WTC11 (cell line): ENCODE results near the gene KHSRP. TPM values are rescaled to one million over a fixed set of nuclear protein-coding genes. Genes with fewer than 3 reads are reported as not detected.

ENCODE experiments used
- ATAC-seq: fragments of 200-7000 bp; cut with Tn5 transposase; 2 replicates; pipeline ENCODE4 v1.10.0; 2021; ENCODE audit warnings: mild to moderate bottlenecking, moderate library complexity
- CTCF ChIA-PET: fragments of 300-600 bp; sonication (Branson Sonifier 250); formaldehyde crosslinking; loops from one replicate; lab custom pipeline; 2021; ENCODE audit warnings: antibody characterized with exemption; lab: Charles Lee
- POLR2A ChIA-PET: fragments of 350-600 bp; sonication (Branson Sonifier 250); formaldehyde crosslinking; loops from one replicate; lab custom pipeline; 2021; ENCODE audit warnings: antibody characterized with exemption; lab: Charles Lee
- DNase-seq: peaks from one replicate; pipeline ENCODE4 v3.0.0; 2021; ENCODE audit warnings: low spot score
- H3K27ac Mint-ChIP-seq: 2 replicates; pipeline ENCODE4 v1.8.0; 2021; ENCODE audit warnings: mixed read lengths
- H3K27me3 Mint-ChIP-seq: 2 replicates; pipeline ENCODE4 v1.8.0; 2021; ENCODE audit warnings: low read depth, mild to moderate bottlenecking, moderate library complexity, mixed read lengths
- H3K36me3 Mint-ChIP-seq: 2 replicates; pipeline ENCODE4 v1.8.0; 2021; ENCODE audit warnings: mixed read lengths
- H3K4me1 Mint-ChIP-seq: 2 replicates; pipeline ENCODE4 v1.8.0; 2022; ENCODE audit warnings: mixed read lengths
- H3K4me3 Mint-ChIP-seq: 2 replicates; pipeline ENCODE4 v1.8.0; 2021; ENCODE audit warnings: mild to moderate bottlenecking, moderate library complexity, mixed read lengths
- H3K9me3 Mint-ChIP-seq: 2 replicates; pipeline ENCODE4 v1.8.0; 2021; ENCODE audit warnings: mixed read lengths
- ATF1 ChIP-seq: sonication (generic); formaldehyde crosslinking; IDR thresholded peaks from 2 replicates; pipeline ENCODE4 v1.8.1; 2023; ENCODE audit warnings: mild to moderate bottlenecking, moderate library complexity, missing genetic modification reagents
- ATF6 ChIP-seq: sonication (generic); formaldehyde crosslinking; IDR thresholded peaks from 2 replicates; pipeline ENCODE4 v1.8.1; 2023; ENCODE audit warnings: mild to moderate bottlenecking, missing genetic modification reagents
- CREB1 ChIP-seq: sonication (generic); formaldehyde crosslinking; IDR thresholded peaks from 2 replicates; pipeline ENCODE4 v1.8.0; 2023; ENCODE audit warnings: mild to moderate bottlenecking, missing genetic modification reagents
- E2F1 ChIP-seq: sonication (generic); formaldehyde crosslinking; IDR thresholded peaks from 2 replicates; pipeline ENCODE4 v1.8.0; 2022; ENCODE audit warnings: mild to moderate bottlenecking, missing genetic modification reagents
- EMX1 ChIP-seq: fragments of 250-450 bp; sonication (Bioruptor Pico); IDR thresholded peaks from 2 replicates; pipeline ENCODE4 v1.8.0; 2021; ENCODE audit warnings: mild to moderate bottlenecking
- ERG ChIP-seq: fragments of 250-450 bp; sonication (Bioruptor Pico); IDR thresholded peaks from 2 replicates; pipeline ENCODE4 v1.8.0; 2021; ENCODE audit warnings: mild to moderate bottlenecking
- IRF1 ChIP-seq: sonication (generic); formaldehyde crosslinking; IDR thresholded peaks from 2 replicates; pipeline ENCODE4 v1.8.0; 2023; ENCODE audit warnings: missing genetic modification reagents
- JAZF1 ChIP-seq: fragments of 250-450 bp; sonication (Bioruptor Pico); IDR thresholded peaks from 2 replicates; pipeline ENCODE4 v1.9.0; 2021; ENCODE audit warnings: moderate library complexity, mild to moderate bottlenecking, inconsistent platforms
- NFATC4 ChIP-seq: fragments of 250-450 bp; sonication (Bioruptor Pico); IDR thresholded peaks from 2 replicates; pipeline ENCODE4 v1.9.0; 2021; ENCODE audit warnings: mild to moderate bottlenecking
- NR3C1 ChIP-seq: sonication (generic); formaldehyde crosslinking; conservative IDR thresholded peaks from 2 replicates; pipeline ENCODE4 v1.8.1; 2023; ENCODE audit warnings: low read depth, mild to moderate bottlenecking, missing genetic modification reagents
- OVOL2 ChIP-seq: fragments of 250-450 bp; sonication (Bioruptor Pico); IDR thresholded peaks from 2 replicates; pipeline ENCODE4 v1.9.0; 2021; ENCODE audit warnings: mild to moderate bottlenecking, borderline replicate concordance
- SMAD4 ChIP-seq: sonication (generic); formaldehyde crosslinking; IDR thresholded peaks from 2 replicates; pipeline ENCODE4 v1.8.0; 2022; ENCODE audit warnings: mild to moderate bottlenecking, missing genetic modification reagents
- USF1 ChIP-seq: sonication (generic); formaldehyde crosslinking; IDR thresholded peaks from 2 replicates; pipeline ENCODE4 v1.8.0; 2022; ENCODE audit warnings: mild to moderate bottlenecking, missing genetic modification reagents
- USF2 ChIP-seq: sonication (generic); formaldehyde crosslinking; IDR thresholded peaks from 2 replicates; pipeline ENCODE4 v1.8.1; 2023; ENCODE audit warnings: mild to moderate bottlenecking, missing genetic modification reagents, moderate library complexity
- ZNF138 ChIP-seq: sonication (generic); formaldehyde crosslinking; conservative IDR thresholded peaks from 2 replicates; pipeline ENCODE4 v1.8.1; 2022; ENCODE audit warnings: mild to moderate bottlenecking, moderate library complexity, missing genetic modification reagents
- ZNF317 ChIP-seq: sonication (generic); formaldehyde crosslinking; IDR thresholded peaks from 2 replicates; pipeline ENCODE4 v1.8.1; 2023; ENCODE audit warnings: low read depth, mild to moderate bottlenecking, moderate library complexity, missing genetic modification reagents, borderline replicate concordance
- ZNF396 ChIP-seq: fragments of 250-450 bp; sonication (Bioruptor Pico); IDR thresholded peaks from 2 replicates; pipeline ENCODE4 v1.8.0; 2021; ENCODE audit warnings: mild to moderate bottlenecking, moderate library complexity, borderline replicate concordance
- ZNF416 ChIP-seq: fragments of 250-450 bp; sonication (Bioruptor Pico); IDR thresholded peaks from 2 replicates; pipeline ENCODE4 v1.9.0; 2021; ENCODE audit warnings: mild to moderate bottlenecking, inconsistent platforms
- ZNF423 ChIP-seq: fragments of 250-450 bp; sonication (Bioruptor Pico); IDR thresholded peaks from 2 replicates; pipeline ENCODE4 v2.1.2; 2022; ENCODE audit warnings: mild to moderate bottlenecking, moderate library complexity
- ZNF512 ChIP-seq: sonication (generic); formaldehyde crosslinking; IDR thresholded peaks from 2 replicates; pipeline ENCODE4 v1.8.1; 2022; ENCODE audit warnings: missing genetic modification reagents, borderline replicate concordance
- ZNF532 ChIP-seq: fragments of 250-450 bp; sonication (Bioruptor Pico); IDR thresholded peaks from 2 replicates; pipeline ENCODE4 v1.9.0; 2021; ENCODE audit warnings: mild to moderate bottlenecking, borderline replicate concordance
- ZNF671 ChIP-seq: fragments of 250-450 bp; sonication (Bioruptor Pico); IDR thresholded peaks from 2 replicates; pipeline ENCODE4 v1.8.0; 2021; ENCODE audit warnings: mild to moderate bottlenecking
- total RNA-seq: library from RNA; stranded (reverse); gene quantifications from 3 replicates; pipeline ENCODE4 v1.2.3, GENCODE V29; 2021

KHSRP gene
- total RNA-seq, 1 experiment from 2014 or later = 572 TPM

GRCh38 chr19:6412447-6413091 is 12.0 kb downstream of the KHSRP start (continued):
- no peak for TF ChIP-seq ZNF317 (CRISPR knock-in tag)
- TF ChIP-seq JAZF1 = no peak
- no peak for TF ChIP-seq ZNF423 (CRISPR knock-in tag)
- TF ChIP-seq ZNF138 = 0 out of 2 replicates have a peak, but pooled peaks have one; percentile 1
- TF ChIP-seq NR3C1 (CRISPR knock-in tag) = no peak
- TF ChIP-seq NFATC4 (CRISPR knock-in tag) = no peak
- no peak for TF ChIP-seq IRF1
- TF ChIP-seq ZNF532 (CRISPR knock-in tag) = no peak
- no peak for TF ChIP-seq E2F1

GRCh38 chr19:6412061-6412446 is 12.6 kb downstream of the KHSRP start:
- Mint-ChIP-seq H3K4me1 (peaks cover 7% of the 10 kb centered on the region), H3K27ac (no peak overlapping the region), H3K9me3 (no peaks in the 10 kb centered on the region), H3K36me3 (peaks cover 20% of the 10 kb centered on the region), H3K27me3 (no peaks in the 10 kb centered on the region), H3K4me3 (no peak overlapping the region)
- CTCF ChIA-PET = interaction anchor here (0.7 to 1.6 kb wide), 12 partner anchors 9 to 194 kb away, joined by 3 to 13 read pairs (median 4); partner anchors contain the start of genes ALKBH7, CLPP and KHSRP
- POLR2A ChIA-PET = interaction anchor here (0.5 to 1.3 kb wide), 4 partner anchors 13 to 1540 kb away, joined by 3 to 4 read pairs (median 4); partner anchors contain the start of gene KHSRP
- DNase-seq (no peak), ATAC-seq (peak; percentile 10)
- TF ChIP-seq ERG (peak; percentile 86), ATF6 (CRISPR knock-in tag) (no peak), USF2 (no peak), ATF1 (CRISPR knock-in tag) (no peak), IRF1 (0 out of 2 replicates have a peak, but pooled peaks have one; percentile 7), ZNF138 (0 out of 2 replicates have a peak, but pooled peaks have one; percentile 2), CREB1 (CRISPR knock-in tag) (no peak), ZNF396 (CRISPR knock-in tag) (no peak), ZNF671 (CRISPR knock-in tag) (peak; percentile 3; the same call in 1 of the 2 replicates), ZNF512 (CRISPR knock-in tag) (no peak), ZNF416 (CRISPR knock-in tag) (no peak), USF1 (no peak), EMX1 (CRISPR knock-in tag) (peak; percentile 51; the same call in 1 of the 2 replicates), SMAD4 (CRISPR knock-in tag) (no peak), OVOL2 (CRISPR knock-in tag) (no peak)
